ENCODE data around the gene SMDT1. TPM values are rescaled to one million over a fixed set of nuclear protein-coding genes. Genes with fewer than 3 reads are reported as not detected.

SMDT1 gene
- total and polyA plus RNA-seq, 10 of the 15 experiments (the other 5 are each of a cell fraction or from before 2014, with no cell fraction given), result 19.7 to 176 (median 66.3) TPM

DNA sequence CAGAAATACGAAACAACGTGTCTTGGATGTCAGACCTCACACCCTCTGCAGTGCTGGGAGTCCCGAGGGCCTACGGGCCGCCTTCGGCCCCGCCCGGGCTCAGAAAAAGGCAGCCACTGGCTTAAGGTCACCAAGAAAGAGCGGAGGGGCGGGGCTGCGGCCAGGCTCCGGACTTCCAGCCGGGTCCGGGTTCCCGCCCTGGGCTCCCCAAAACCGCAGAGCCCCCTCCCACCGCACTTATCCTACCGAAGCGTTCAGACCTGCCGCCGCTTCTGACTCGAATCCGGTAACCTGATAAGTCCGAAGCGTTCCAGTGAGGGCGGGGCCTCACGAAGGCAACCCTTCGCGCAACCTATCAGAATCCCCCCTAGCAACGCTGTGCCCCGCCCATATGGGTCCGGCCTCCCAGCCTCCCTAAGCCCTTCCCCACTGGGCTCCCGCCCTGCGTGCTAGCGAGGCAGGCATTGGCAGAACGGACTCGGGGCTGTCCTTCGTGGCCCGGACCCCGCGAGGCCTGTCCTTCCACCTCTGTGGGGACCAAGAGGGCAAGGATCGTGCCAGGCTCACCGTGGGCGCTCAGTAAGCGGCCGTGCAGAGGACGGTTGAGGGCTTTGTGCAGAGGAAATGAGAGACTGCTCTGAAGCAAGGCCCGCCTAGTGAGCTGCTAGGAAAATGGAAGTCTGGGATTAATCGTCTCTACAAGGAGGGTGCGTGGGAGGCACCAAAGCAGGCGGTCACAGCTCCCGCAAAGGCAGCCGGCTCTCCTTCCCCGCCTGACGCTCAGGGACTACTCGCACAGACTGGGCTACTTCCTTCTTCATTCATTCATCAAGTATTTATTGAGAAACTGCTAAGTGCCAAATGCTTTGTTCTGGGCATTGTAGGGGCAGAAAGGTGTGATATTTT, 8.7 kb upstream of the SMDT1 start, which contains the start of gene NAGA (continued):
- TF ChIP-seq, protein P1, sequence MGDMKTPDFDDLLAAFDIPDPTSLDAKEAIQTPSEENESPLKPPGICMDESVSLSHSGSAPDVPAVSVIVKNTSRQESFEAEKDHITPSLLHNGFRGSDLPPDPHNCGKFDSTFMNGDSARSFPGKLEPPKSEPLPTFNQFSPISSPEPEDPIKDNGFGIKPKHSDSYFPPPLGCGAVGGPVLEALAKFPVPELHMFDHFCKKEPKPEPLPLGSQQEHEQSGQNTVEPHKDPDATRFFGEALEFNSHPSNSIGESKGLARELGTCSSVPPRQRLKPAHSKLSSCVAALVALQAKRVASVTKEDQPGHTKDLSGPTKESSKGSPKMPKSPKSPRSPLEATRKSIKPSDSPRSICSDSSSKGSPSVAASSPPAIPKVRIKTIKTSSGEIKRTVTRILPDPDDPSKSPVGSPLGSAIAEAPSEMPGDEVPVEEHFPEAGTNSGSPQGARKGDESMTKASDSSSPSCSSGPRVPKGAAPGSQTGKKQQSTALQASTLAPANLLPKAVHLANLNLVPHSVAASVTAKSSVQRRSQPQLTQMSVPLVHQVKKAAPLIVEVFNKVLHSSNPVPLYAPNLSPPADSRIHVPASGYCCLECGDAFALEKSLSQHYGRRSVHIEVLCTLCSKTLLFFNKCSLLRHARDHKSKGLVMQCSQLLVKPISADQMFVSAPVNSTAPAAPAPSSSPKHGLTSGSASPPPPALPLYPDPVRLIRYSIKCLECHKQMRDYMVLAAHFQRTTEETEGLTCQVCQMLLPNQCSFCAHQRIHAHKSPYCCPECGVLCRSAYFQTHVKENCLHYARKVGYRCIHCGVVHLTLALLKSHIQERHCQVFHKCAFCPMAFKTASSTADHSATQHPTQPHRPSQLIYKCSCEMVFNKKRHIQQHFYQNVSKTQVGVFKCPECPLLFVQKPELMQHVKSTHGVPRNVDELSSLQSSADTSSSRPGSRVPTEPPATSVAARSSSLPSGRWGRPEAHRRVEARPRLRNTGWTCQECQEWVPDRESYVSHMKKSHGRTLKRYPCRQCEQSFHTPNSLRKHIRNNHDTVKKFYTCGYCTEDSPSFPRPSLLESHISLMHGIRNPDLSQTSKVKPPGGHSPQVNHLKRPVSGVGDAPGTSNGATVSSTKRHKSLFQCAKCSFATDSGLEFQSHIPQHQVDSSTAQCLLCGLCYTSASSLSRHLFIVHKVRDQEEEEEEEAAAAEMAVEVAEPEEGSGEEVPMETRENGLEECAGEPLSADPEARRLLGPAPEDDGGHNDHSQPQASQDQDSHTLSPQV (IDR thresholded peaks at IDR 0.05), result no peak
- TF ChIP-seq, protein P2, sequence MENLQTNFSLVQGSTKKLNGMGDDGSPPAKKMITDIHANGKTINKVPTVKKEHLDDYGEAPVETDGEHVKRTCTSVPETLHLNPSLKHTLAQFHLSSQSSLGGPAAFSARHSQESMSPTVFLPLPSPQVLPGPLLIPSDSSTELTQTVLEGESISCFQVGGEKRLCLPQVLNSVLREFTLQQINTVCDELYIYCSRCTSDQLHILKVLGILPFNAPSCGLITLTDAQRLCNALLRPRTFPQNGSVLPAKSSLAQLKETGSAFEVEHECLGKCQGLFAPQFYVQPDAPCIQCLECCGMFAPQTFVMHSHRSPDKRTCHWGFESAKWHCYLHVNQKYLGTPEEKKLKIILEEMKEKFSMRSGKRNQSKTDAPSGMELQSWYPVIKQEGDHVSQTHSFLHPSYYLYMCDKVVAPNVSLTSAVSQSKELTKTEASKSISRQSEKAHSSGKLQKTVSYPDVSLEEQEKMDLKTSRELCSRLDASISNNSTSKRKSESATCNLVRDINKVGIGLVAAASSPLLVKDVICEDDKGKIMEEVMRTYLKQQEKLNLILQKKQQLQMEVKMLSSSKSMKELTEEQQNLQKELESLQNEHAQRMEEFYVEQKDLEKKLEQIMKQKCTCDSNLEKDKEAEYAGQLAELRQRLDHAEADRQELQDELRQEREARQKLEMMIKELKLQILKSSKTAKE (IDR thresholded peaks at IDR 0.05; ENCODE audit: low read depth, poor library complexity, severe bottlenecking), result no peak
- TF ChIP-seq POU2F2 (IDR thresholded peaks at IDR 0.05; ENCODE audit: borderline replicate concordance, low read depth, low read length) (peak; percentile 56; the same call in 2 of the 3 replicates), YY1 (IDR thresholded peaks at IDR 0.05; ENCODE audit: low read depth, low read length) (no peak), FOXK2 (IDR thresholded peaks at IDR 0.05) (no peak), CREM (IDR thresholded peaks at IDR 0.05; ENCODE audit: low read depth) (no peak), WRNIP1 (IDR thresholded peaks at IDR 0.05; ENCODE audit: borderline replicate concordance, low read depth, low read length) (no peak), BACH1 (IDR thresholded peaks at IDR 0.05; ENCODE audit: borderline replicate concordance) (no peak), ATF7 (IDR thresholded peaks at IDR 0.05; ENCODE audit: low read depth) (no peak), SMC3 (IDR thresholded peaks at IDR 0.05; ENCODE audit: borderline replicate concordance, low read length) (no peak), BHLHE40 (IDR thresholded peaks at IDR 0.05; ENCODE audit: borderline replicate concordance in 1 of 2, low read depth in 2 of 2, low read length in 1 of 2) (peak in 1 of 2 experiments; percentile 40; a peak in 1 of 4 replicates), ESRRA (IDR thresholded peaks at IDR 0.05; ENCODE audit: low read length) (no peak), TCF7 (IDR thresholded peaks at IDR 0.05; ENCODE audit: borderline replicate concordance) (no peak), RELA (IDR thresholded peaks at IDR 0.05; ENCODE audit: borderline replicate concordance, partially characterized antibody) (no peak), NBN (IDR thresholded peaks at IDR 0.05) (peak; percentile 74)
- TF ChIP-seq, protein P3, sequence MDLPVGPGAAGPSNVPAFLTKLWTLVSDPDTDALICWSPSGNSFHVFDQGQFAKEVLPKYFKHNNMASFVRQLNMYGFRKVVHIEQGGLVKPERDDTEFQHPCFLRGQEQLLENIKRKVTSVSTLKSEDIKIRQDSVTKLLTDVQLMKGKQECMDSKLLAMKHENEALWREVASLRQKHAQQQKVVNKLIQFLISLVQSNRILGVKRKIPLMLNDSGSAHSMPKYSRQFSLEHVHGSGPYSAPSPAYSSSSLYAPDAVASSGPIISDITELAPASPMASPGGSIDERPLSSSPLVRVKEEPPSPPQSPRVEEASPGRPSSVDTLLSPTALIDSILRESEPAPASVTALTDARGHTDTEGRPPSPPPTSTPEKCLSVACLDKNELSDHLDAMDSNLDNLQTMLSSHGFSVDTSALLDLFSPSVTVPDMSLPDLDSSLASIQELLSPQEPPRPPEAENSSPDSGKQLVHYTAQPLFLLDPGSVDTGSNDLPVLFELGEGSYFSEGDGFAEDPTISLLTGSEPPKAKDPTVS (IDR thresholded peaks at IDR 0.05; ENCODE audit: low read depth, low read length), result no peak
- TF ChIP-seq, protein P4, sequence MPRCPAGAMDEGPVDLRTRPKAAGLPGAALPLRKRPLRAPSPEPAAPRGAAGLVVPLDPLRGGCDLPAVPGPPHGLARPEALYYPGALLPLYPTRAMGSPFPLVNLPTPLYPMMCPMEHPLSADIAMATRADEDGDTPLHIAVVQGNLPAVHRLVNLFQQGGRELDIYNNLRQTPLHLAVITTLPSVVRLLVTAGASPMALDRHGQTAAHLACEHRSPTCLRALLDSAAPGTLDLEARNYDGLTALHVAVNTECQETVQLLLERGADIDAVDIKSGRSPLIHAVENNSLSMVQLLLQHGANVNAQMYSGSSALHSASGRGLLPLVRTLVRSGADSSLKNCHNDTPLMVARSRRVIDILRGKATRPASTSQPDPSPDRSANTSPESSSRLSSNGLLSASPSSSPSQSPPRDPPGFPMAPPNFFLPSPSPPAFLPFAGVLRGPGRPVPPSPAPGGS (IDR thresholded peaks at IDR 0.05; ENCODE audit: borderline replicate concordance, insufficient read depth, low read depth, low read length, poor library complexity, severe bottlenecking), result no peak
